Choroid plexus epithelial cell (primary cell): ENCODE data around the gene FAM163B.
"Not testable (repeated sequence)": the region's sequence is repeated elsewhere in the genome, so short reads cannot be mapped to it uniquely, and the experiment has no call there.

Source experiments
- DNase-seq: peaks from one replicate; pipeline ENCODE4 v3.0.0-alpha.2; 2010; ENCODE audit warnings: low read depth
- H3K4me3 ChIP-seq: 2 replicates; pipeline ENCODE4 v1.5.1; 2011; ENCODE audit warnings: low read depth, mild to moderate bottlenecking, control low read depth, low read length, moderate library complexity
- CTCF ChIP-seq: conservative IDR thresholded peaks from 2 replicates; pipeline ENCODE4 v1.5.1; 2011; ENCODE audit warnings: low read depth, mild to moderate bottlenecking, control low read depth, inconsistent platforms, low read length, moderate library complexity

Gene FAM163B

GRCh38 chr9:133569121-133569785 lies 39.9 kb downstream of the FAM163B start:
- no peak for TF ChIP-seq CTCF
- no peak overlapping the region for H3K4me3 ChIP-seq
- no peak for DNase-seq

- no peak for TF ChIP-seq CTCF
- no peak overlapping the region for H3K4me3 ChIP-seq
- no peak for DNase-seq
These were observed 41.0 kb downstream of the FAM163B start for GRCh38 chr9:133568186-133568585.

- DNase-seq: no peak
- no peak for TF ChIP-seq CTCF
- H3K4me3 ChIP-seq: no peak overlapping the region
These were observed 42.4 kb downstream of the FAM163B start for GRCh38 chr9:133566817-133567216.

GRCh38 chr9:133566382-133566781 lies 42.8 kb downstream of the FAM163B start:
- no peak overlapping the region for H3K4me3 ChIP-seq
- DNase-seq: no peak
- TF ChIP-seq CTCF: no peak

- no peak overlapping the region for H3K4me3 ChIP-seq
- DNase-seq: no peak
- TF ChIP-seq CTCF: no peak
These were observed 44.6 kb downstream of the FAM163B start for GRCh38 chr9:133564451-133565116.

GRCh38 chr9:133563814-133564213 lies 45.4 kb downstream of the FAM163B start:
- not testable (repeated sequence) for H3K4me3 ChIP-seq, DNase-seq

- DNase-seq: no peak
- H3K4me3 ChIP-seq: no peak overlapping the region
- TF ChIP-seq CTCF: no peak
These were observed 45.8 kb downstream of the FAM163B start for GRCh38 chr9:133563291-133563796.
